NOMO-1 (cell line): ENCODE results near the gene LYL1.
A peak's percentile ranks its signal among the peaks of the same experiment; 100 is the strongest.

Source experiments
- DNase-seq, 2 experiments: peaks; one replicate each; lab custom pipeline; 2025; ENCODE audit not compliant: unreplicated experiment in 2 of 2; lab: John Stamatoyannopoulos, UW

The LYL1 gene

DNA sequence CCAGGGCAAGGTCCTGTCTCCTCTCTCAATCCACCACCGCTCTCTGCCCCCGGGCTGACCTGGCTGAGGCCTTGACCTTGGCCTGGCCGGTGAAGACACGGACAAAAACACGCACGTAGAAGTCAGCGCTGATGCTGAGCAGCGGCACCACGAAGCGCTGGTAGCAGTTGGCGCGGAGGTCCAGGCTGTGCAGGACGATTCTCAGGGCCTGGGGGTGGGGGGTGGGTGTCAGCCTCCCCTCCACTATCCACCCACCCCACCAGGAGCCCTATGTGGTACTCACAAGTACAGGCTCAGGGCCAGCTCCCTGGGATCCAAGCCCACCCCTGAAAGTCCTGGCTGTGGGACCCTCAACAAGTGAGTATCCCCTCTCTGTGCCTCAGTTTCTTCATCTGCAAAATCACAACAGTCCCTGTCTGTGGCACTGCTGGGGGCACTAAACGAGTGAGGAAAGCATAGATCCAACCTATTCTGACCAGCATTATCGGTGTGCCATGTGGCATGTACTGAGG is 7.5 kb upstream of the LYL1 start:
- no peak for DNase-seq

DNA sequence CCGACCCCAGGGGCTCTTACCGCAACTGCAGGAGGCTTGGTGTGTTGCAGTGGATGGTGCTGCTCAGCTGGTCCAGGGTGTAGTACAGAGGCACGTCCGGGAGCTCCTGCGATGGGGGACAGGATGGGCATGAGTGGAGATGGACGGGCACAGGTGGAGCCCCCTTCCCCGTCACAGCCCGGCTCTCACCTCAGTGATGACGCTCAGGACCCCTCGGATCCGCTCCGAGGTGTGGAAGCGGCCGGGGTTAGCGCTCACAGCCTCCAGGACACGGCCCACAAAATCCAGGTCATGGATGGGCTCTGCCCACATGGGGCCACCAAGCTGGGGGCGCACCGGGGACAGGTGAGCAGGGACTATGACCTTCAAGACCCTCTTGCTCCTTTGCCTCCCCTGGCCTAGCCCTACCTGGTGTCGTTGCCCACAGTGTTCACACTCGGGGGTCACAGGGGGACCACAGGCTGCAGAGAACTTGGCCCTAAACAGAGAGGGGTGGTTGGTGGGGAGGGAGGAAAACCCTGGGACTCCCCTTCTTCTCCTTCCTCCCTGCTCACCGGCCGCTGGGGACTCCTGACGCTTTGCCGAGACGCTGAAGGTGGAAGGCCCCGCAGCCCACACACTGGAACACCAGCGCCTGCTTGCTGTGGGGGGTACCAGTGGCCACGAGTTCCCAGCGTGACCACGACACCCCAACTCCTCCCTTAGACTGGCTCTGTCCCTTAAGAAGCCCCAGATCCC is 6.9 kb upstream of the LYL1 start:
- no peak for DNase-seq

DNA sequence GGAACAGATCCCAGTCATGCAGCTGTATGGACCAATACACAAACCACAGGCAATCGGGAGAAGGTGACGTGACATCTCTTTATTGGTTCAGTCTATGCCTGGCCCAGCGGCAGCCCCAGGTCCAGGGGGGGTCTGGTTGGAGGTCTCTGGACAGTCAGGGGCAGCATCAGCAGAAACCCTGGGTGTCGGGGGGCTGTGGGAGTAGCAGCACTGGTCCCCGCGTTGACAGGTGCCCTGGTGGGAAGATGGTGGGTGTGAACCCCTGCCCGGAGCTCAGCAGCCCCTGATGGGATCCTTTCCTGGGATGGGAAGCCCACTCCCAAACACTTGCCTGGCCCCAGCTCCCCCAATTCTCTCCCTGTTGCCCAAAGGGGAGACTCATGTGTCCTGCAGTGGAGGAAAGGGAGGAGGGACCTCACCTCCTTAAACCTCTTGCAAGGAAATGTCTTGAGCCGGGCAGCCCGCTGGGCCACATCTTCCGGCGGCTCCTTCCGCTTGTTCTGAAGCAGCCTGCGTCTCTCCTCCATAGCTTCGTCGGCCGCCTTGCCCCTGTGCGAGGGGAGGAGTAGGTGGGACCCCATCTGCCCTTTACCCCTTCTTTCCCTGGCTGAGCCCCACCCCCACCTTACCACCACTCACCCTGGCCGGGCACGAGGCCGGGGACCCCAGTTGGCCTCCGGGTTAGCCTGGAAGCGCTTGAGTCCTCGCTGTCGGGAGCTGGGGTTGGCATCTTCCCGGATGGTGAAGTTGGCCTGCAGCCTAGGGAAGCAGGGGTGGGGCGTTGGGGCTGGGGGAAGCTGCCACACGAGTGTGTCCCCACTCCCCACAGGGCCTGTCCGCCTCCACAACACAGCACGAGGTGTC is 2.4 kb upstream of the LYL1 start:
- peak in 1 of 2 experiments; percentile 12 for DNase-seq

DNA sequence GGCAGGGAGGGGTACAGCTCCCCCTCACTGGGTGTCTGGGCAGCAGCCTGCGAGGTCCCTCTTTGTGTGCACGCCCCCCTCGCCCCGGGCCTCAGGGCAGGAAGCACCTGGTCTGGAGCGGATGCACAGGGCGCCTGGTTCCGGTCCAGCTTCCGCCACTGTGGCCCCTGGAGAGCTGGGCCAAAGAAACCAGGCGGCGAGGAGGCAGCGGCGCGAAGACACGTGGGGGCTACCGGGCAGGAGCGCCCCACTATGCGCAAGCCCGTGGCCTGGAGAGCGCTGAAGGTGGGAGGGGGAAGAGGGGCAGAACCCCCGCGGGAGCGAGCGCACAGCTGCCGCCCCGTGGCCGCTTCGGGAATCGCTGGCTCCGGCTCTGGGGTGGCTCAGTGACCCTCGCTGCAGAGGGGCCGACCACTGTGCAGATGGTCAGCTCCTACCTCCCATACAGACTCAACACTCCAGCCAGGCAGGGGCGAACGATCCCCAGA is 1.7 kb upstream of the LYL1 start:
- peak; percentile 89 to 92 for DNase-seq

DNA sequence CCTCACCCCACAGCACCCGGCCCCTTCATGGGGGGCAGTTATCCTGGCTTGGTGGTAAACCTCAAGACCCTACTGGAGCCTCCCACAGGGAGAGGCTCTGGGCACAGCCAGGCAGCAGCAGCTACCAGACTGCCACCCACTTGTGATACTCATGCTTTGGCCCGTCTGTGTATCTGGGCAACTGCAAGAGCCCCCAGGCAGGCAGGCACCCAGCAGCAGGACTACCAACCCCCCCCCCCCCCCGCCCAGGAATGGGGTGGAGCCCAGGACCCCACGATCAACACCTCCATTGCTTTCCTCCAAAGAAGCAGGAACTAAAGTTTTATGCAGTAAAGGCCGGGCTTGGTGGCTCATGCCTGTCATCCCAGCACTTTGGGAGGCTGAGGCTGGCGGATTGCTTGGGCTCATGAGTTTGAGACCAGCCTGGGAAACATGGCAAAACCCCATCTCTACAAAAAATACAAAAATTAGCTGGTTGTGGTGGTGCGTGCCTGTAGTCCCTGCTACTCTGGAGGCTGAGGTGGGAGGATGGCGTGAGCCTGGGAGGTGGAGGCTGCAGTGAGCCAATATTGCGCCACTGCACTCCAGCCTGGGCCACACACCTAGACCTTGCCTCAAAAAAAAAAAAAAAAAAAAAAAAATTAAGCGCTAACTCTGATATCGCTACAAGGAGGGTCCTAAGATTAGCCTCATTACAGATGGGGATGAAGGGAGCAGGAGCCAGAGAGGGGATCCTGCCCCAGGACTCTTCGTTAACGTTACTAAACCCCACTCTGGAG is 1.1 kb upstream of the LYL1 start:
- peak; percentile 20 to 40 for DNase-seq

DNA sequence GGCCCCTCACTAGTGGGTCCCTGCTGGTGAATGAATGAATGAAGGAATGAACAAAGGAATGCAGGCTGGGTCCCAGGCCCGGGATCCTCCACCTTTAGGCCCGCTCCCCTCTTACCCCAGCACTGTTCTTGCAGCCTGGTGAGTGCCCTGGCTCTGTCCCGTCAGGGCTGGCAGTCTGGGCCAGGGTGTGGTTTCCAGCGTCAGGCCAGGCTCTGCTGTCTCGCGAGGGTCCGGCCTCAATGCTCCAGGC is 317 bp downstream of the LYL1 start:
- DNase-seq: peak in 1 of 2 experiments; percentile 68

DNA sequence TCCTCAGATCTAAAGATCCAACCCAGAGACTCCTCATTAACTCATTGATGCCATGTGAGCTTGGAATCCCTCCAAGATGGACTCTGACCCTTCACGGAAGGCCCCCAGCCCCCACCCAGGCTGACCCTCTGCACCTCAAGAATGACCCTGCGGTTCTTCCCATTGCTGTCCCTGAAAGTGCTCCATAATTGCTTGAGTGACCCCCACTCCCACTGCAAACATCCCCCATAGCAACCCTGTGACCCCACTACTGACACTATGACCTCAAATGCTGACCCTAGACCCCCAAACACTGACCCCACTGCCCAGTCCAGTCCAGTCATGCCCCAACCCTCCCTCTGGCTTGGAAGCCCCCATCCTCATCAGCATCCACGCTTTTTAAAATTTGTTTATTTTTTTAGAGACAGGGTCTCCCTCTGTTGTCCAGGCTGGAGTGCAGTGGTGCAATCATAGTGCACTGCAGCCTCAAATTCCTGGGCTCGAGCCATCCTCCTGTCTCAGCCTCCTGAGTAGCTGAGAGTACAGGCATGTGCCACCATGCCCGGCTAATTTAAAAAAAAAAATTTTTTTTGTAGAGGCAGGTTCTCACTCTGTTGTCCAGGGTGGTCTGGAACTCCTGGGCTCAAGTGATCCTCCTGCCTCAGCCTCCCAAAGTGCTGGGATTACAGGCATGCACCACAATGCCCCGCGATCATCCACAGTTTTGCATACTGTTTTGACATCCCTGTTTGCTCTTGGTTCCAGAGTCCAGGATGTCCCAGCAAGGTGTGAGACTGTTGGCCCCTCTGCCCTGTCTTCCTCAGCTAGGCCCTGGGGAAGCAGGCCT is 855 bp downstream of the LYL1 start:
- no peak for DNase-seq

DNA sequence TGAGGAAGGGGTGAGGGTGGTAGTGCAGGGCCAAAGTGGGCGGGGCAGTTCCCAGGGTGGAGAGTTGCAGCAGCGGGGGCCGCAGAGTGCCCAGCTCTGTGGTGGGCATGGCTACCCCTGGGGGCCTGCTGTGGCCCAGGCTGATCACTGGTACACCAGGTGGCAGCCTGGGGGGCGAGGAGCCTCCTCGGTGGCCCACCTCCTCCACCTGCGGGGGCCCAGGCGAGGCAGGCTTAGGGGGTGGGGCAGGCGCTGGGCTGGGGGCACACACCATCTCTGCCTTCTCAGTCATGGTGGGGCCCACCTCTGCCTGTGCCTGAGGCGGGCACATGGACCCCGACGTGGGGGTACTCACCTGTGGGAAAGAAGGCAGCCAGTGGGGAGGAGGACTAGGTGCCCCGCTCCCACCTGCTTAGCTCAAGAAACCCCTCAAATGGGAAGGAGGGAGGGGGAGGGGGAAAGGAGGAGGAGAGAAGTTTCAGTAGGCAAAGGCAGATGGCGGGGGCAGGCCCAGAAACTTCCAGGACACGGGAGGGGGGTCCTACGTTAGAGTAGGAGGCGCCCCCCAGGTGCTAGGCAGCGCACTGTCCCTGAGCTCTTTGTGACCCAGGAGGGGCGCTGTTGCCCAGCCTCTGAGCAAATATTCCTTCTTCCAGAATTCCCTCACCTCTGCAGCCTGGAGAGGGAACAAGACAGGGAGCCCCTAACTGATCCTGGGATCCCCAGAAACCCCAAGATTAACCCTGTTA is 1.6 kb downstream of the LYL1 start:
- no peak for DNase-seq

DNA sequence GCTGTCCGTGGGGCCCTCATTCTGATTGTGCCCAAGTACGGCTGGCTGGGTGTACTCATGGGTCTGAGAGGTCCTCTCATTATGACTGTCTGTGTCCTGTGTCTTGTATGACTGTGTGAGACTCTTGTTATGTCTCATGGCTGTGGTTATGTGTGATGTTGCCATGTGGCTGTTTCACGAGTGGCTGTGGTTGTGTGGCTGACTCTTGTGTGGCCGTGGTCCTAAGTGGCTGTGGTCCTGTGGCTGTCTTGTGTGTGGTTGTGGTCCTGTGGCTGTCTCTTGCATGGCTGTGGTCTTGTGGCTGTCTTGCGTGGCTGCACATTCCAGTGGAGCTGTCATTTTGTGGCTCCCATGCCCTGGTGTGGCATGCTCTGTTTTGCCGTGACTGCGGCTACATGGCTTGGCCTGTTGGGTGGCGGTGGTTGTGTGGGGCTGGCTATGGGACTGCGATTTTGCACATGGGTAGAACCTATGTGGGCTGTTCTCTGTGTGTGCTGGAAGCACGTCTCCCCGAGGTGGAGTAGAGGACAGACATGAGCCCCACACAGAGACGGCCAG is 2.5 kb downstream of the LYL1 start:
- peak in 1 of 2 experiments; percentile 26 for DNase-seq

DNA sequence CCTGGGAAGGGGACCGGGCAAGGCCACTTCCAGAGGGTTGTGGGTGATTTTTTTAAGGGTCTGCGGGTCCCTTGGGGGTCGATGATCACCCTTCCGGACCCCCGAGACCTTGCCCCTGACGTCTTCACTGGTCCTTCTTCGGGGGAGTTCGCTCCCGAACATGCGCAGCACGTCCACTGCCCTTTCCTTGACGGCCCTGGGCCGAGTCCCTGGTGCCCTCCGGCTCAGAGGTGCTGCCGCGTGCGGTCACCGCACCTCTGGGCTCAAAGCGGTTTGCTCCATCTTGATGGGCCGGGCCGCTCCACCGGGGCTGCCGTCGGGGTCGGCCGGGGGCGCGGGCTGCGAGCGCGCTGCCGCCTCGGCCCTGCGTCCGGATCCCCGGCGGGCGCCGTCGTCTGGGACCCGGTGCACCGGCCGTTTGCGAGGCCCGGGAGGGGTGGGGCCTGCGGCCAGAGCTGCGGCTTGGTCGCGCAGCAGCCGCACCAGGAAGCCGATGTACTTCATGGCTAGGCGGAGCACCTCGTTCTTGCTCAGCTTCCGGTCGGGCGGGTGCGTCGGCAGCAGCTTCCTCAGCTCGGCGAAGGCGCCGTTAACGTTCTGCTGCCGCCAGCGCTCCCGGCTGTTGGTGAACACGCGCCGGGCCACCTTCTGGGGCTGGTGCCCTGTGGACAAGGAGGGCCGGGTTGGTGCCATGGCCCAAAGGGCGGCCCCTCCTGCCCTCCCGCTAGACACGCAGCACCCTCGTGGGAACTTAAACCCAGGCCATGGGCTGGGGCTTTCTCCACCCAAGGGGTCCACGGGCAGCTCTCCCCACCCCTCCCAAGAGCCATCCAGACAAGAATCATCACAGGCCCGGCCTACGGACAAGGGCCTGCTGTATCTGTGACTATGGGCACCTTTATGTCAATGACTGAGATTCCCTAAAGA is 3.3 kb downstream of the LYL1 start:
- peak; percentile 86 to 96 for DNase-seq

DNA sequence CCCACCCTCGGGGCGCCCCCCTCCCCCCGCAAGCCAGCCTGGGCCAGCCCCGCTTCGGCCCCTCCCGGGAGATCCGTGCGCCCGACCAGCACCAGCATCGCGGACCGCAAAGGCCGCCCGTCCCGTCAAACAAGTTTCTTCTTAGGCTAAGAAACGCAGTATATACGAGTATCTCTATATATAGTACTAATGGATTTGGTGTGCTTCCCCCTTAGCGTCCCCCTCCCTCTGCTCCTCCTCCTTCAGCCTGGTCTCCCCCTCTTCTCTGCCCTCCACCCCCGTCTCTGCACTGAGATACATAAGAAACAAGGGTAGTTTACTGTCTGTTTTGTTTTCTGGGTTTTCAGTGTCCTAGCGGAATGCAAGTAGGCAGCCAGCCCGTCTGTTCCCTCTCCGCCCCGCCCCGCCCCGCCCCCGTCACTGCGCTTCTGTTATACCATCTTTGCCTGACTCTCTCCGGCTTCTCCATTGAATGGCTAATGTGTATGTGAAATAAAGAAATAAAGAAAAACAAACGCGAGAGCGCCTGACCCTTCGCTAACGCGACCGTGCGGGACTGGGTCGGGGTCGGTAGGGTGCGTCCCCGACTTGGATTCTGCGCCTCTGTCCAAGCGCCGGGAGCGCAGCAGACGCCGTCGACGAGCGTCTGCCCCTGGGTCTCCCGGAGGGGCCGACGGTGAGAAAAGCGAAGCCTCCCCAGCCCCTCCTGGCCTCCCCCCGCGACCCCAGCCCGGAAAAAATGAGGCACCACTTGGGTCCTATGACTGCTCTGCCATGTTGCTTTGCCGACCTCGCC is 4.2 kb downstream of the LYL1 start:
- DNase-seq: peak; percentile 58 to 70

DNA sequence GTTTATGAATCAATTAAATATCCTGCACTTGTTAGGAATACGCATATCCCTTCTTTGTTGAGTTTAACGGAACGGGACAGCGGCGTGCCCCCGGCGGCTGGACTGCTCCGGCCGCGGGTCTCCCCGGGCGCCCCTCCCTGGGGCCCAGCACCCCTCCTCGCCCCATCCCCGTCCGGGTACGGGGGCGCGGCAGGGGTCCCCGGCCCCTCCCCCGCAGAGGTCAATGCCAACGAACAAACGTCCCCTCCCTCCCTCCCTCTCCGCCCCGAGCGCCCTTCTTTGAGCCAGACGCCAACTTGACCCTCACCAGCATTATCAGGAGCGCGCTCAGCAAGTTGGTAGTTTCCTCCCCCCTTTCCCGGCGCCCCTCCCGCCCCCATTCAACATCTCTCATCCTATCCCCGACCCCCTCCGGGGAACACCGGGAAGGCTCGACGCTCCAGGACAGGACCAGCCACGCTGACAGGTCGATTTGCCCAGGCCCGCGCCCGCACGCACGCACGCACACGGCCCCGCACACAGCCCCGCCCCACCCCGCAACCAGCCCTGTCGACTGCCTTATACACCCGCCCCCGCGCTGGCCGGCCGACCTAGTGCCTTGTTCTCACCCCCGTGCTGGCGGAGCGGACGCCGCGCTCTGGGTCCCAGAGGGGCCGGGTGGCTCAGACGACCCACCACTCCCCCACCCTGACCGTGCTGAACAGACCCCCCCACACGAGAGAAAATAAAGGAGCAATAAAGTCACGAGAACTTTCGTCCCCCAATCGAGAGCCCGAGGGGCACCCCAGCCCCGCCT is 5.0 kb downstream of the LYL1 start:
- DNase-seq: peak; percentile 42 to 70

DNA sequence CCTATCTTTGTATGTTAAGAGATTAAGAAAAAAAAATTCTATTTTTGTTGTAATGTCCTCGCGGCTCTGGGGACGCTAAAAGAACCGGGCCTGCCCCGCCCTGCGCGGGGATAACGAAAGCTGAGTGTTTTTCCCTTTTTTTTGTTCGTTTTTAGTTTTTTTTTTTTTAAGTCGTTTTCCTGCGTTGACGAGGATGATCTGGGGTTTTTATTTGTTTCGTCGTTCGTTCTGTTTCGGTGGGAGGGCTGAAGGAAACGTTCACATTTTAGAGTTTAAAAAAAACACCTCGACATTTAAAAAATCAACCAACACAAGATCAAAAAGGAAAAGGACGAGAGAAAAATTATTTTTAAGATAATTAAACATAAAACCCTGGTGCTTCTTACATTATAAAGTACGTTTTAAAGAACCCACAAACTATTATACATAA is 5.6 kb downstream of the LYL1 start:
- DNase-seq: peak in 1 of 2 experiments; percentile 33

DNA sequence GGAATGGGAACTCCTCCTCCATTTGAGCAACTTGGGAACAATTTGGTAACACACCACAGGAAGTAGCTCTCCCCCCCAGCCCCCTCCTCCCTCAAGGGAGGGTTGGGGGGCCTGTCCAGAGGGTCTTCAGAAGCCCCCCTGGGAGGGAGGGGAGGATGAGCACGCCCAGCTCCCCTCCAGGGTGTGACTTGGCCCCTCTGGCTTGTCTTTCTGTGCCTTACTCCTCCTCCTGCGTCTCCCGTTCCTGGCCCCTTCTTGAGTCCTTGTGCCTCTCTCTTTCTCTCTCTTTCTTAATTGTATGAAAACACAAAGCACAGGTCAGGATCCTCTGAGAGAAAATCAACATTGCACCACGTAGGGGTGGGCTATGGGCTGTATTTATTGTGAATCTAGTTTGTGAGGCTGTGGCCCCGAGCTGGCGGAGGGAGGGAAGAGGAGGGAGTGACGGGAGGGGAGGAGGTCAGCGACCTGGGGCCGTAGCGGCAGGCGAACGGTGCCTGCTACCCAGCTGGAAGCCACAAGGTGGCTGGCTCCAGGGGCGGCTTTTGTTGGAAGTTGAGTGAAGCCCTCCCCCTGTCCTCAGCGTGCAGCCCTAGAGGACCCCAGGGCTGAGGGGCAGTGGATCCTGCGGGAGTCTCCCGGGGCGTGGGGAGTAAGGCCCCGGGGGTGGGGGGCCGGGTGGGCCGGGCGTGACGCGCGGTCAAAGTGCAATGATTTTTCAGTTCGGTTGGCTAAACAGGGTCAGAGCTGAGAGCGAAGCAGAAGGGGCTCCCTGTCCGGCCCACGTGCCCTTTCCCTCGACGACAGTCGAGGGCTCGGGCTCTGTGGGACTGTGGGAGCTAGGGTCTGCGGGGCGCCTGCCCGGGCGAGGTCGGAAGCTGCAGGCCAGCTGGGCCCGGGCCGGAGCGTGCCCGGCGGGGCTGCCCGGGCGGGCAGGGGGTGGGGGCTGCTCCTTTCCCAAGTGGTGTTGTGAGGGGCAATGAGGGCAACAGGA is 6.4 kb downstream of the LYL1 start:
- peak; percentile 57 to 62 for DNase-seq

DNA sequence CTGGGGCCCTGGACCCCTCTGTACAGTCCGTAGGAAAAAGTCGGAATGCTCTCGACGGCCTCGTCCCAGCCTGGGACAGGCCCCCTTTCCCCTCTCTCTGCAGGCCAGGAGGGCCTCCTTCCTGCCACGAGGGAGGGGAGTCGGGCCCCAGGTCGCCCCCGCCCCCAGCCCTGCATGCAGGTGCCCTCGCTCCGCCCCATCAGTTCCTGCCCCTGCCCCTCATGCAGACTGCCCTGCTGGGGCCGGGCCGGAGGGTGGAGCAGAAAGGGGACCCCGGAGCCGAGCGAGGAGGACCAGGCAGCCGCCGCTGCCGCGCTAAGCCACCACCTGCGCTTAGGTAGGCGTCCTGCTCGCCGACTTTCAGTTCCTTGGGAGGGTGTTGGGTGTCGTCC is 7.3 kb downstream of the LYL1 start:
- no peak for DNase-seq
